DOHH2 (cell line): ENCODE data around the gene ZNF205.

Experiments used
- CTCF ChIP-seq: fragments of 200-600 bp; sonication (generic); IDR thresholded peaks from one replicate; pipeline ENCODE4 v1.5.1; 2014; ENCODE audit warnings: antibody characterized with exemption, mild to moderate bottlenecking, low read depth, low read length; ENCODE audit not compliant: poor library complexity, severe bottlenecking
- EZH2phosphoT487 ChIP-seq: fragments of 200-600 bp; sonication (generic); IDR thresholded peaks from 2 replicates; pipeline ENCODE4 v1.6.1; 2017; ENCODE audit warnings: borderline replicate concordance, mild to moderate bottlenecking, antibody characterized with exemption, low read length, moderate library complexity, mixed read lengths

- no peak; the same call in 1 of the 2 replicates for TF ChIP-seq EZH2phosphoT487
- TF ChIP-seq CTCF: no peak
Observed at GRCh38 chr16:3157229-3158025, 45.0 kb downstream of the ZNF205 start.
